Mesenchymal stem cell (in vitro differentiated cells and primary cell): ENCODE data around the gene PIP4K2A.
"Not testable (repeated sequence)": the region's sequence is repeated elsewhere in the genome, so short reads cannot be mapped to it uniquely, and the experiment has no call there.

Experiments
- DNase-seq: peaks from one replicate; pipeline ENCODE4 v3.0.0-alpha.2; 2013
- H2AFZ ChIP-seq: one replicate; pipeline ENCODE4 v1.6.1; 2013; ENCODE audit warnings: low read depth, mild to moderate bottlenecking, control low read depth, inconsistent platforms, low read length, moderate library complexity
- H2AK5ac ChIP-seq: 2 replicates; pipeline ENCODE4 v1.6.1; 2013; ENCODE audit warnings: low read length, moderate library complexity, mild to moderate bottlenecking, inconsistent platforms; ENCODE audit not compliant: severe bottlenecking
- H2BK120ac ChIP-seq: one replicate; pipeline ENCODE4 v1.6.1; 2013; ENCODE audit warnings: low read depth, mild to moderate bottlenecking, inconsistent platforms, low read length, moderate library complexity
- H2BK12ac ChIP-seq, 2 experiments: one replicate each; pipeline ENCODE4 v1.6.1; 2013; ENCODE audit warnings: inconsistent platforms in 2 of 2, low read length in 2 of 2, mild to moderate bottlenecking in 2 of 2, moderate library complexity in 2 of 2, control low read depth in 1 of 2
- H2BK15ac ChIP-seq: one replicate; pipeline ENCODE4 v1.6.1; 2013; ENCODE audit warnings: mild to moderate bottlenecking, low read depth, inconsistent platforms; ENCODE audit not compliant: poor library complexity, severe bottlenecking
- H2BK5ac ChIP-seq: 2 replicates; pipeline ENCODE4 v1.6.1; 2013; ENCODE audit warnings: low read depth, mild to moderate bottlenecking, low read length, control low read depth, inconsistent platforms; ENCODE audit not compliant: poor library complexity, severe bottlenecking
- H3K14ac ChIP-seq, 2 experiments: one replicate each; pipeline ENCODE4 v1.6.1; 2013; ENCODE audit warnings: inconsistent platforms in 2 of 2, low read length in 2 of 2, control low read depth in 1 of 2, mild to moderate bottlenecking in 1 of 2, moderate library complexity in 1 of 2
- H3K18ac ChIP-seq, 2 experiments: one replicate each; pipeline ENCODE4 v1.6.1; 2013; ENCODE audit warnings: inconsistent platforms in 2 of 2, low read length in 2 of 2, control low read depth in 1 of 2, low read depth in 1 of 2, mild to moderate bottlenecking in 1 of 2
- H3K23ac ChIP-seq, 2 experiments: one replicate each; pipeline ENCODE4 v1.6.1; 2013; ENCODE audit warnings: inconsistent platforms in 2 of 2, low read length in 2 of 2, mild to moderate bottlenecking in 2 of 2, moderate library complexity in 2 of 2, control low read depth in 1 of 2
- H3K27ac ChIP-seq: 2 replicates; pipeline ENCODE4 v1.5.1; 2013; ENCODE audit warnings: mild to moderate bottlenecking, moderate library complexity, low read length, control low read depth, inconsistent platforms; ENCODE audit not compliant: poor library complexity, severe bottlenecking
- H3K27me3 ChIP-seq, 2 experiments: 2 replicates each; pipeline versions ENCODE4 v1.6.1 to v1.7.0; 2013; ENCODE audit warnings: low read length in 2 of 2, mild to moderate bottlenecking in 2 of 2, moderate library complexity in 2 of 2, control low read depth in 1 of 2, inconsistent platforms in 1 of 2; ENCODE audit not compliant: control insufficient read depth in 1 of 2, insufficient read depth in 1 of 2
- H3K36me3 ChIP-seq, 2 experiments: 2 replicates each; pipeline versions ENCODE4 v1.6.1 to v1.7.0; 2013; ENCODE audit warnings: low read length in 2 of 2, control low read depth in 1 of 2, inconsistent platforms in 1 of 2, low read depth in 1 of 2, mild to moderate bottlenecking in 1 of 2; ENCODE audit not compliant: insufficient read depth in 2 of 2, control insufficient read depth in 1 of 2
- H3K4ac ChIP-seq, 2 experiments: one replicate each; pipeline ENCODE4 v1.6.1; 2013; ENCODE audit warnings: inconsistent platforms in 2 of 2, low read length in 2 of 2, mild to moderate bottlenecking in 2 of 2, moderate library complexity in 2 of 2, control low read depth in 1 of 2, low read depth in 1 of 2
- H3K4me1 ChIP-seq: 2 replicates; pipeline ENCODE4 v1.6.1; 2013; ENCODE audit warnings: low read depth, low read length, control low read depth; ENCODE audit not compliant: control insufficient read depth, insufficient read depth
- H3K4me2 ChIP-seq: 2 replicates; pipeline ENCODE4 v1.6.1; 2013; ENCODE audit warnings: low read length, mild to moderate bottlenecking, inconsistent platforms; ENCODE audit not compliant: poor library complexity, severe bottlenecking
- H3K4me3 ChIP-seq, 2 experiments: 2 replicates each; pipeline versions ENCODE4 v1.5.1 to v1.7.0; 2013; ENCODE audit warnings: low read length in 2 of 2, mild to moderate bottlenecking in 2 of 2, control low read depth in 1 of 2, low read depth in 1 of 2; ENCODE audit not compliant: insufficient read depth in 1 of 2
- H3K79me1 ChIP-seq: replicated peaks from 2 replicates; pipeline ENCODE4 v1.6.1; 2013; ENCODE audit warnings: mild to moderate bottlenecking, control low read depth, low read length, inconsistent platforms; ENCODE audit not compliant: poor library complexity, severe bottlenecking
- H3K9ac ChIP-seq: 2 replicates; pipeline ENCODE4 v1.7.0; 2013; ENCODE audit warnings: mild to moderate bottlenecking, low read length, moderate library complexity
- H3K9me3 ChIP-seq: 2 replicates; pipeline ENCODE4 v1.7.0; 2013; ENCODE audit warnings: mild to moderate bottlenecking, low read length; ENCODE audit not compliant: control insufficient read depth
- H4K8ac ChIP-seq: one replicate; pipeline ENCODE4 v1.6.1; 2013; ENCODE audit warnings: inconsistent platforms, mild to moderate bottlenecking, low read length, moderate library complexity
- H4K91ac ChIP-seq: one replicate; pipeline ENCODE4 v1.6.1; 2013; ENCODE audit warnings: mild to moderate bottlenecking, low read length, inconsistent platforms
- WGBS: methylation state at CpG from one replicate; pipeline ENCODE4 v1.1.7; 2013; ENCODE audit warnings: mixed read lengths; 5-methylcytosine and 5-hydroxymethylcytosine counted together

PIP4K2A gene

GRCh38 chr10:22515009-22515408 lies 199.4 kb downstream of the PIP4K2A start:
- WGBS, result 73% methylated on average over 3 of the region's 3 CpGs
- Histone ChIP-seq H2BK15ac (no peak overlapping the region), H3K27me3 (peaks cover 0 to 13% of the 10 kb centered on the region in 2 experiments)

GRCh38 chr10:22514414-22514758 lies 200.0 kb downstream of the PIP4K2A start:
- not testable (repeated sequence) for H3K4me1 ChIP-seq, H3K4me3 ChIP-seq, H3K9ac ChIP-seq, H4K91ac ChIP-seq, H3K36me3 ChIP-seq, H3K9me3 ChIP-seq, H3K23ac ChIP-seq, H2BK15ac ChIP-seq, H3K4me2 ChIP-seq, H2AFZ ChIP-seq, H2BK5ac ChIP-seq, H2BK120ac ChIP-seq, H3K27ac ChIP-seq, H3K79me1 ChIP-seq, DNase-seq, H3K14ac ChIP-seq, H3K18ac ChIP-seq, H3K4ac ChIP-seq, H2AK5ac ChIP-seq, H4K8ac ChIP-seq
- H2BK12ac ChIP-seq, result peak overlapping the region in 1 of 2 experiments; percentile 33
- 92% methylated on average over 3 of the region's 3 CpGs for WGBS
- H3K27me3 ChIP-seq, result peaks cover 0 to 13% of the 10 kb centered on the region in 2 experiments

More at GRCh38 chr10:22515009-22515408, 199.4 kb downstream of the PIP4K2A start:
- Histone ChIP-seq H3K27ac (no peak overlapping the region), H3K36me3 (no peaks in the 10 kb centered on the region), H3K4me2 (no peak overlapping the region), H3K18ac (no peak overlapping the region), H4K91ac (no peak overlapping the region), H2BK12ac (no peak overlapping the region), H3K4me1 (peaks cover 4% of the 10 kb centered on the region), H2AK5ac (no peak overlapping the region), H2BK5ac (no peak overlapping the region), H3K14ac (no peak overlapping the region), H4K8ac (no peak overlapping the region), H3K9ac (no peak overlapping the region), H3K4ac (no peak overlapping the region), H3K79me1 (no peaks in the 10 kb centered on the region), H2BK120ac (no peak overlapping the region), H3K4me3 (no peak overlapping the region), H2AFZ (no peak overlapping the region), H3K9me3 (no peaks in the 10 kb centered on the region), H3K23ac (no peak overlapping the region)
- no peak for DNase-seq

- Histone ChIP-seq H4K91ac (peak overlapping the region; percentile 27), H3K4me2 (peak overlapping the region; percentile 59), H2BK12ac (peak overlapping the region in 1 of 2 experiments; percentile 33), H4K8ac (peak overlapping the region; percentile 38), H3K27me3 (peaks cover 0 to 13% of the 10 kb centered on the region in 2 experiments)
- not testable (repeated sequence) for H2BK5ac ChIP-seq, H2AFZ ChIP-seq, H3K79me1 ChIP-seq, H2BK15ac ChIP-seq, H3K9me3 ChIP-seq, H3K18ac ChIP-seq, H3K36me3 ChIP-seq, H3K23ac ChIP-seq, H2BK120ac ChIP-seq, H3K27ac ChIP-seq, H3K9ac ChIP-seq, H2AK5ac ChIP-seq, H3K14ac ChIP-seq, H3K4me1 ChIP-seq, H3K4ac ChIP-seq, H3K4me3 ChIP-seq
- peak; percentile 15 for DNase-seq
- WGBS, result 60% methylated on average over 19 of the region's 19 CpGs
Measured at GRCh38 chr10:22513483-22514413, 200.6 kb downstream of the PIP4K2A start.

GRCh38 chr10:22512015-22512414 lies 202.4 kb downstream of the PIP4K2A start:
- H3K14ac ChIP-seq, H3K36me3 ChIP-seq, H3K4me1 ChIP-seq, H3K23ac ChIP-seq, H4K91ac ChIP-seq, H4K8ac ChIP-seq, H2BK15ac ChIP-seq, H3K18ac ChIP-seq, H3K79me1 ChIP-seq, H2AK5ac ChIP-seq, DNase-seq, H3K4me3 ChIP-seq, H3K27ac ChIP-seq, H2BK120ac ChIP-seq, H3K9ac ChIP-seq, H2BK5ac ChIP-seq, H2BK12ac ChIP-seq, H3K9me3 ChIP-seq, H2AFZ ChIP-seq, H3K4me2 ChIP-seq, H3K4ac ChIP-seq: not testable (repeated sequence)
- 89% methylated on average over 5 of the region's 5 CpGs for WGBS
- peaks cover 0 to 14% of the 10 kb centered on the region in 2 experiments for H3K27me3 ChIP-seq
